NCI-H1436 (cell line): ENCODE data around the gene SCN8A.
A peak's percentile ranks its signal among the peaks of the same experiment; 100 is the strongest.
"Not testable (repeated sequence)": the region's sequence is repeated elsewhere in the genome, so short reads cannot be mapped to it uniquely, and the experiment has no call there.

Source experiments
- DNase-seq: peaks from one replicate; lab custom pipeline; 2025; lab: John Stamatoyannopoulos, UW

The SCN8A gene

DNA sequence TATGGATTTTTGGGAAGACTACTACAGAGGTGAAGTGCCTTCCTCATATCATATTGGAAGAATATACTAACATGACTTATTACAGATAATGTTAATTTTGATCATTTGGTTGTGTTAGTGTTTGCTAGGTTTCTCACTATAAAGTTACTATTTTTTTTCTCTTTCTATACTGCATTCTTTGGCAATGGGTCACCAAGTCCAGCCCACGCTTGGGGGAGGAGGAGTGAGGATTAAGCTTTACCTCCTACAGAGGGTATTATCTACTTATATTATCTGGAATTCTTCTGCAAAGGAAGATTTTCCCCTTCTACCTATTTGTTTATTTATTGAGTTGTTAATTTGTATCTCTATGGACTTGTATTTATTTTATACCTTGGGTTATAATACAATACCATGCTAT, 31.5 kb downstream of the SCN8A start:
- DNase-seq: no peak

DNA sequence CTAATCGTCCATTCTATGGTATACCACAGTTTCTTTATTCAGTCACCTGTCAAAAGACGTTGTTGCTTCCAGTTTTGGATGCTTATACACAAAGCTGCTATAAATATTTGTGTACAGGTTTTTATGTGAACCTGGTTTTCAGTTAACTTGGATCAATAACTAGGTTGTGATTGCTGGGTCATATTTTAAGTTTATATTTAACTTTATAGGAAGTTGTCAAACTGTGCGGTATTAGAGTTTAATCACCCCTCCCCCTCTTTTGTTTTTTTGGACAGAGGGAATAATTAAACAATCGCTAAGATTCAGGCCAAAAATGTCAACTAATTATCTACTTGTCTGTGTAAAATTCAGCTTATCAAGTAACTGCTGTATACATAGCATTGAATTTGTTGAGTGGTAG, 34.3 kb downstream of the SCN8A start:
- DNase-seq: no peak

DNA sequence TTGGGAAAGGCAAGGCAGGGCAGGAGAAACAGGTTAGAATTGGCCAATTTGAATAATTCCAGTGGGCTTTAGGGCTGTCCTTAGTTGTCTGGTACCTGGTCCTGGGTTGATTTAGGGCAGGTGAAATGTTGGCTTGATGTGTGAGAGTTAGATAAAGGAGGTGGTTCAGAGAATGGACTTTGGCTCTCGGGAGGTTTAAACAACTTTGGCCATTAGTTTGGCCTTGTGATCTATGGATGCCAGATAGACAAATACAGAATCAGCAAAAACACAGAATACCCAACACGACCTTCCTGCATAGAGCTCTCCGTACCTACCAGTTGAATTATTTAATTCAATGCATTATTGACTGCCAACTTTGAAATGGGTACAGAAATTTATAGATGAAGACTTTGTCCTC, 35.1 kb downstream of the SCN8A start:
- DNase-seq: no peak

DNA sequence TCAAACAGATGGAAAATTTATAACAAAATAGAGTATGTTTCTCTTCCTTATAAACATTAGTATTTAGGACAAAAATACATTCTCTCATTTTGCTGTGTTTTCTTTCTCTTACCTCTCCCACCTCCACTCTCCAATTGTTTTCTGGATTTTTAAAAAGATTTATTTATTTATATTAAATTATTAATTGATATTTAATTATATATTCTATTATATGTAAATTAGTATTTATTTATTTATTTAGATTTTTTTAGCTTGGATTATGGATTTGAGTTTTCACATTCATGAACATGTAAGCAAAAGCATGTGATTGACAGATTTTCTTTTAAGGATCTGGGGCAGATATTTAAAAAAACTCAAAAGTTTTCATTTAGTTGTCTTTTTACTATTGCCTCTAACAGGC, 35.6 kb downstream of the SCN8A start:
- DNase-seq: no peak

DNA sequence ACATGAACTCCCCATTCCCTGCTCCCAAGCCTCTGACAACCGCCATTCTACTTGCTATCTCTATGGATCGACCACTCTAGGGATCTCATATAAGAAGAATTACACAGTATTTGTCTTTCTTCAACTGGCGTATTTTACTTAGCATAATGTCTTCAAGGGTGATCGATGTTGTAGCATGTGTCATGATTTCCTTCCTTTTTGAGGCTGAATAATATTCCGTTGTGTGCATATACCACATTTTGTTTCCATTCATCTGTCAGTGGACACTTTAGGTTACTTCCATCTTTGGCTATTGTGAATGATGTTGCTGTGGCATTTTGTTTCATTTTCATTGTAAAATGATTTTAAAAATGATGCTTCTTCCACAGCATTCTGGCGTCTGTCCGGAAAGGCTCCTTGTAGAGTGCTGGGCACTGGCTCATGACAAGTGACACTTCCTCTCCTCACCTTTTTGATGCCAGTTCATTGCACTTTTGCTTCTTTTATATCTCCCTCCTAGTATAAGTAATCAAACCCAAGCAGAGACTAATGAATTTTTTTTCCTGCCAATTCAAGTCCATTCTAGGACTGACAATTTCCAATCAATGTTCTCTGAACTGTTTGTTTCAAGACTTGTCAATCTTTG, 39.3 kb downstream of the SCN8A start:
- DNase-seq: no peak

DNA sequence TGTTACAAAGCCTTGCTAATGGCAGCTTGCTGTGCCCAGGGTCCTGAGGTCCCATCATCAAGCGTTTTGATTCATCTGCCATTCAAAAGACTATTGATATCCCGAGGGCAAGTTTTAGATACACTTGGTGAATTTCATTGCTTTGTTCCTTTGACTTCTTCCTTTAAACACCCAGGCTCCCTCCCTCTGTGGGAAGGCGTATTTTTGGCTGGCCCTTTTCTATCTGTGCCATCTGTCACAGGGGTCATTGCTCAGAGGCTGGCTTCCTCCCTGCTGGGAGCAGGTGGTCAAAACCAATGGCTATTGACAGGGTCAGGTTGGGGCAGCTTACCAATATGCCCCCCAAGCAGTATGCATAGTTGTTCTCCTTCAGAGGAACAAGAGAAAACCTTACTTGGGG, 40.0 kb downstream of the SCN8A start:
- DNase-seq: no peak

DNA sequence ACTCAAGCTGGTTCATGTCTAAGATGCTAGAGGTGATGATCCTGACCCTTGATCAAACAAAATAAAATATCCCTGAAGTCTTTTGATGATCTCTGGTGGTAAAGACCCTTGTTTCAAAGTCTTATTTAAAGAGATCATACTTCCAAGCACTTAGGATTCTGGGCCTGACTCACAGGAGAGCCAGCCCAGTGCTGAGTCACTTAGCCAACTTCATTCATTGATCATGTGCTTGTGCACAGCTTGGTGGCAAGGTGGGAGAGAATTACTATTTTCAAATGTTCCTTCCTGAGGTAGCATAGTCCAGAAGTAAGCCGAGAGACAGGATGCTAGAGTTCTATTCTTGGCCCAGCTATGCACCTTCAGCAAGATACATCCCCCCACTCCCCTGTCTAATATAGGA, 40.6 kb downstream of the SCN8A start:
- no peak for DNase-seq

DNA sequence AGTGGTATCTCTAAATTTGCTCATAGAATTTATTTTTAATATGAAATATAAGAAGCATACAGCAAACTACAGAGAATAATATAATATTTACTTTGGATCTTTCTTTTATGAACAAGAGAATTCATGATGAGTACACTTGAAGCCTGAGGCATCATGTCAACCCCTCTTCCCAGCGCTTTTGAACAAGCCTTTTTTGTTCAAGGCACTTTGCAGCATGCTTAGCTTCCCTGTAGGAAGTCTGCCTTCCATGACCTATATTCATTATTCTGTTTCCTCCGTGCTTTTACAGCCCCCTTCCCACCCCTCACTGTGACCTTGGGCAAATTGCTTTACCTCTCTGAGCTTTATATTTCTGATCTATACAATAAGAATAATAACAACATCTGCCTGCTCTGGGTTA, 41.6 kb downstream of the SCN8A start:
- DNase-seq: no peak

DNA sequence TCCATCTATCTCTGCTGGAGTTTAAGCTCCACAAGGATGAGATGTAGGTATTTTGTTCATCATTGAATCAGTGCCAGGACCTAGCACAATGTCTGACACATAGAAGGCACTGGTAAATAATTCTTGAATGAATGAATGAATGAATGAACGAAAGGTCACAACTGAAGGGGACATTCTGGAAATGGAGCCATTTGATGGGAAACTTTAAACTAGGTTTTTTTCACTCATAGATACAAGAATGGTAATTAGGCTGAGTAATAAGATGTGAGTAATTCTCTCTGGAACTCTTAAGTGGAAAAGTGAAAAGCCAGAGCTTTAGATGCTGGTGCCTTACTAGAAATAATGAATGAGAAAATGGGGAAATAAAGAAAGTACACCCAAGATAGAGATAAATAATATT, 44.3 kb downstream of the SCN8A start:
- no peak for DNase-seq

DNA sequence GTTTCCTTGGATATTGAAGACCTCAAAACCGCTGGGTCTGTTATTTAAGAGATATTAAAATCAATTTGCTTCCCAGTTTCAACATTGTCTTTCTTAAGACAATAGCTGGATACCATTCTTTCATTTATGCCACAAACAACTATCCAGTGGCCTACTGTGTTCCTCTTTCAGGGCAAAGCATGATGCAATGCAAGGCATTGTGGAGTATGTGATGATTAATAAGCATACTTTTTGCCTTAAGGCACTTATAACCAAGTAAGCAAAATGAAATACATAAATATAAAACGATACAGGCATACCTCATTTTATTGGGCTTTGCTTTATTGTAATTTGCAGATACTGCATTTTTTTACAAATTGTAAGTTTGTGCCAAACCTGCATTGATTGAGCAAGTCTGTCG, 45.5 kb downstream of the SCN8A start:
- DNase-seq: no peak

DNA sequence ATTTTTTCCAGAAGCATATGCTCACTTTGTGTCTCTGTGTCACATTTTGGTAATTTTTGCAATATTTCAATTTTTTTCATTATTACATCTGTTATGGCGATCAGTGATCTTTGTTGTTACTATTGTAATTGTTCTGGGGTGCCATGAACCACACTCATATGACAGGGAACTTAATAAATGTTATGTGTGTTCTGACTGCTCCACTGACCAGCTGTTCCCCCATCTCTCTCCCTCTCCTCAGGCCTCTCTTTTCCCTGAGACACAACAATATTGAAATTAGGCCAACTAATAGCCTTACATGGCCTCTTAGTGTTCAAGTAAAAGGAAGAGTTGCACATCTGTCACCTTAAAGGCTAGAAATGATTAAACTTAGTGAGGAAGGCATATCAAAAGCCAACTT, 46.0 kb downstream of the SCN8A start:
- no peak for DNase-seq

DNA sequence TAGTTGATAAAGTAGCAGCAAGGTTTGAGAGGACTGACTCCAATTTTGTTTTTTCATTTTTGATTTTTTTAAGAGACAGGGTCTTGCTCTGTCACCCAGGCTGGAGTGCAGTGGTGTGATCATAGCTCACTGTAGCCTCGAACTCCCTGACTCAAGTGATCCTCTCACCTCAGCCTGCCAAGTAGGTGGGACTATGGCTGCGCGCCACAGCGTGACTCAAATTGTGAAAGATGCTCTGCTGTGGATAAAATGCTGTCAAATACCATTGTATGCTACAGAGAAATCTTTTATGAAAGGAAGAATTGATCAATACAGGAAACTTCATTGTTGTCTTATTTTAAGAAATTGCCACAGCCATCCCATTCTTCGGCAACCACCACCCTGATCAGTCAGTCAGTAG, 48.3 kb downstream of the SCN8A start:
- DNase-seq: no peak

DNA sequence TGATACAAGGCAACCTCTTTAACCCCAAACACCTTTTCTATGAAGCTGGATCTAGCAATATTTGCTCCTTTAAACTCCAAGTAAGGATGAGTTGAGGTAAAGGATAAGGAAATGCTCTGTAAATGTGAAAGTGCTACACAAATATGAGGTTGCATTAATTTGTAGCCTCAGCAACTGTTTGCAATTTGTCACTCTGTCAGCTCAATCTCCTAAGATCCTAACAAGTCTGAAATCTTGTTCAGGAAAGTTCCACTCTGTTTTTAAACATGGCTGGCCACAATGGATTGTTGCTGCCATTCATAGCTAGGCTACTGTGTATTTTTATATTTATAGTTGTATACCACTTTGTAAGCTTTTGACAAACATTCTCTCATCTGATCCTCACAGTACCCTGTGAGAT, 51.3 kb downstream of the SCN8A start:
- no peak for DNase-seq

DNA sequence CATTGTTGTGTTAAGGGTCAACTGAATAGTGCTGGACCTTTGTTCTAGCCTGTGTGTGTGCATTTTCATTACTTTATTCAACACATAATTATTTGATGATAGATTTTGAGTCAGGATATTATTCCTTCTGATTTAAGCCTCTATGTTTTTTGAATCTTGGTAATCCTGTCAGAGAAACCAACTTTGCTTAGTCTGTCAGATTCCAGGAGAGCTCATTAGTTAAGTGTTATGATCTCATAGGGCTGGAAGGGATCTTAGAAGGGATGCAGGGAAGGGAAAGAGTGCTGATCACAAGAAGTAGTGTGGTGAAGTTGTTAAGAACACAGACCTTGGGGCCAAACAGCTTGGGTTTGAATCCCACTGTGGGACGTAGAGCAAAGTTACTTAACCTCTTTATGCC, 52.9 kb downstream of the SCN8A start:
- DNase-seq: no peak

DNA sequence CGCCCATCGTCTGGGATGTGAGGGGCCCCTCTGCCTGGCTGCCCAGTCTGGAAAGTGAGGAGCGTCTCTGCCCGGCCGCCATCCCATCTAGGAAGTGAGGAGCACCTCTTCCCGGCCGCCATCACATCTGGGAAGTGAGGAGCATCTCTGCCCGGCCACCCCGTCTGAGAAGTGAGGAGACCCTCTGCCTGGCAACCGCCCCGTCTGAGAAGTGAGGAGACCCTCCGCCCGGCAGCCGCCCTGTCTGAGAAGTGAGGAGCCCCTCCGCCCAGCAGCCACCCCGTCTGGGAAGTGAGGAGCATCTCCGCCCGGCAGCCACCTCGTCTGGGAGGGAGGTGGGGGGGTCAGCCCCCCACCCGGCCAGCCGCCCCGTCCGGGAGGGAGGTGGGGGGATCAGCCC, 53.7 kb downstream of the SCN8A start:
- DNase-seq: not testable (repeated sequence)

DNA sequence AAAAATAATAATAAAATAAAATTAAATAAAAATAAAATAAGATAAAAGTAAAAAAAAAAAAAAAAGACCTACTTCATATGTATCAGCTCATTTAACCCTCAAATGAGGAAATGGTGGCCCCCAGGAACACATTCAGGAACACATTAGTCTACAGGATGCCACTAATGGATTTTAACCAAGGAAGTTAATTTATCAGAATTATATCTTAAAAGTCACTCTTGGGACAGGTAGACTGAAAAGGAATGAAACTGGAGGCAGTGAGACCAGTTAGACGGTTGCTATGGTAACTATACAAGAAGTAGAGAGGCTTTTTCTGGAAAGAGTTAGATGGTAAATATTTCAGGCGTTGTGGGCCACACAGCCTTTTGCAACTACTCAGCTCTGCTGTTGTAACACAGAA, 54.9 kb downstream of the SCN8A start:
- DNase-seq: no peak

DNA sequence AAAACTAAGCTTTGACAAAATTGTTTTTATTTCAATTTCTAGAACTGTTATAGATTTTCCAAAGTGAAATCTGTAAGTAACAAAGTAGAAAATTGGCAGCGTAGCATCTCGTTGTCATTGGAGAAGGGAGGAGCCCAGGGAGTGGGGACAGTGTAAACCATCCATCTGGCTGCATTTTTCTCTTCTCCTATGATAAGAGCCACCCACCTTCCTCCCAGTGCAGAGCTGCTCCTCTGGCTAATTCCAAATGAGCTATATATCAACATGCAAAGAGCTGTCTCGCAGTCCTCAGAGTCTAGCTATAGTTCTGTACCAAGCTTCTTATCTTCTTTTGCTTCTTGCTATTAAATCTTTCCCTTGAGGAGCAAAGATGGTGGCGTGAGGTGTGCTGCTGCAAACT, 56.6 kb downstream of the SCN8A start:
- no peak for DNase-seq

DNA sequence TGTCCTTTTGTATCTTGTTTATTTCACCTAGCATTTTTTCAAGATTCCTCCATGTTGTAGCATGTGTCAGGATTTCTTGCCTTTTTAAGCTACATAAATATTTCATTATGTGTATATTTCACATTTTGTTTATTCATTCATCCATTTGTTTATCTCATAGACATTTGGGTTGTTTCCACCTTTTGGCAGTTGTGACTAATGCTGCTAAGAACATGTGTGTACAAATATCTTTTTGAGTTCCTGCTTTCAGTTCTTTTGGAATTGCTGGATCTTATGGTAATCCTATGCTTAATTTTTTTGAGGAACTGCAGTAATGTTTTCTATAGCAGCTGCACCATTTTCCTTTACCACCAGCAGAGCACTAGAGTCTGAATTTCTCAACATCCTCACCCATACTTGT, 62.4 kb downstream of the SCN8A start:
- no peak for DNase-seq

DNA sequence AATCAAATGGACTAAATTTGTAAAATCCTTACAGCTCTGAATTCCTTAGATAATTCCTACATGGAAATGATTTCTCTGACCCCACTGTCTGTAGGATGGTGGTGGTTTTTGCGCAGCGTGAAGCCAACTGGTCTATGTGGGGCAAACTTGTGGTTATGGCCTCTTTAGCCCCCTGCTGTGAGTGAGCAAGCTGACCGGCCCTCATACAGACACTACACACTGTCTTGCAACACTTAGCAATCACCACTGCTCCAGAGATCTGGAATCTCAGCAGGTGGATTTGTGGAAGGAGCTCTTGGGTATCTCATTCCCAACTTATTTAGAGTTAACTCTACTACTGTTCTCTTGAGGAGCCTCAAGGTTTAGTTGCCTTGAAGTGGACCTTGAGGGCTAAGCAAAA, 70.2 kb downstream of the SCN8A start:
- DNase-seq: no peak

DNA sequence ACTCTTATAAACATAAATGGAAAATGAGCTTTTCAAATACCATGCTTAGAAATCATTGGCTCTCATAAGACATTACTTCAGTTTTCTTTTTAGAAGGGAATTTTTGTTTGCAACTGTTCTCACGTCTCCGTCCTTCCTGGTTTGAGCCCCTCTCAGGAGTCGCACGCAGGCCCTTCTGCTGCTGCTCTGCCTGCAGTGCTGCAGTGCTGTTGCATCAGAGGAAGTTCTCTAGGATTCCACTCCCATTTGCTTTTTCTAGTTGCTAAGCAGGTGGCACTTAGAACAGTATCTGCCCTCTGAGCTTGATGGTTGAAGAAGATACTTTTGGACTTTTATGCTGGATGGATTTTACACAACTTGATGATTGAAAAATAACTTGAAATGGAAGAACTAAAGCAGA, 70.8 kb downstream of the SCN8A start:
- peak; percentile 2 for DNase-seq

DNA sequence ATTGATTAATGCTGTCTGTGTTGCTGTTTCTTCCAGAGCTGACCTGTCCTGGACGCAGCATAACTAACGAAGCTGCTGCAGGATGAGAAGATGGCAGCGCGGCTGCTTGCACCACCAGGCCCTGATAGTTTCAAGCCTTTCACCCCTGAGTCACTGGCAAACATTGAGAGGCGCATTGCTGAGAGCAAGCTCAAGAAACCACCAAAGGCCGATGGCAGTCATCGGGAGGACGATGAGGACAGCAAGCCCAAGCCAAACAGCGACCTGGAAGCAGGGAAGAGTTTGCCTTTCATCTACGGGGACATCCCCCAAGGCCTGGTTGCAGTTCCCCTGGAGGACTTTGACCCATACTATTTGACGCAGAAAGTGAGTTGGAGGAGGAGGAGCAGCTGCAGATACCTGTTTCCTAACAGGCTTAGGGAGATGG, 71.7 kb downstream of the SCN8A start:
- DNase-seq: no peak

DNA sequence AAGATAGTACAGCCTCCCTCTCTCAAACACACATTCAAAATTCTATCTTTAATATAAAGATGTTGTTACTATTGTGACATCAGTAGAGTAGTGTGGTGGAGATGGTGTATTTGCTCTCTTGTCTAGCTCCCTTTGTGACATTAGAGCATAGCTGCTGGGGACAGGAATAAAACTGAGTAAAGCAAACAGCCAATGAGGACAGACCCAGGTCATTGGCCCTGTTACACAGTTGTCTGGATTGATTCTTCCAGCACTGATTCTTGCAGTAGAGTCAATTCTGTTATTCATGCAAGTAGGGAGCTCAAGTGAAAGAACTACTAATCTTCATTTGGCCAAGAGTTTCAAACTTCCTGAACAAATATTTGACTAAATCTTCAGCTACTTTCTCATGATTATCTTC, 72.4 kb downstream of the SCN8A start:
- DNase-seq: no peak

DNA sequence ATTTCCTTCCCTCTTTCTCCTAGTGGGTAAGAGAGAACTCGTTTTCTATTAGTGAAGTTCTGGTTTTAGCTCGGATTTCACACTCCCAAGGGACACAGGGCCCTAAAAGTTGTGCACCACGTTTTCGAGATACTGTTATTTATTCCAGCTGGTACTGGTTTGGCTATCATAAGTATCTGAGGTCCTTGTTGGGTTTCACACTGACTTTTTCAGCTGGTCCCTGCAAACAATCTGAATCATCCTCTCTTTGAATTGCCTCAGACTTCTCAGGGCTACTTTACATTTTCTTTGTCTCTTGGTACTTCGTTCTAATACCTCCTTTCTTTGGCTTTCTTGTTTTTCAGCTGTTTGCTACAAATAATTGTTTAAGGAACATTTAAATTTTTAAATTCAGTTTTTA, 75.7 kb downstream of the SCN8A start:
- no peak for DNase-seq

DNA sequence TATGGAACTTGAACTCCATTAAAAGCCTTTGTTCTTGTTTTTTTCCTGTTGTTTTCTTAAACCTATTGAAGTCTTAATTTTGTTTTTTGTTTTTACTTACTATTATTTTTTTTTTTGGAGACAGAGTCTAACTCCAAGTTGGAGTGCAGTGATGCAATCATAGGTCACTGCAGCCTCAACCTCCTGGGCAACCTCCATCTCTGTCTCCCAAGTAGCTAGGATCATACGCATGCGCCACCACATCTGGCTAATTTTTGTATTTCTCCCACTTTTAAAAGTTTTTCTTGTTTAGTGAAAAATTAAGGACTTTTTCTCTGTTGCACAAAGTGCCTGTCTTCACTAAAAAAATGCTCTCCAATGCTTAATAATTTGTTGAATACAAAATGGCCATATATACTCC, 76.2 kb downstream of the SCN8A start:
- no peak for DNase-seq

DNA sequence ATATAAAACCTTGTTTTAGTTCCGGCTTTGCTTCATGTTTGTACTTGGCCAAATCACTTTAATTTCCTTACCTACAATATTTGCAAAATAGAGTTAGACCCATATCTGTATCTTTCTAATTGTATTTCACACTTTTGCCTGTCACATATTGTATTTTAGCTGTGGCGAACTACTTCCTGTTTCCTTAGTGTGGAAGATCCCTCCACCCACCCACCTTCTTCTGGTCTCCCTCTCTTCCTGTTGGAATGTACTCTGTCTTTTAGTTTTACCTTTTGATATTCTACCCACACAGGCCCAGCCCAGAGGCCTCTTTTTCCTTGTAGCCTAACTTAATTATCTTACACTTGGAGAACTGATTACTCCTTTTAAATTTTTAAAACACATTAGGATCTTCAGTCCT, 78.2 kb downstream of the SCN8A start:
- no peak for DNase-seq
